GM19239 (cell line): ENCODE measurements around the gene EVPL.
A peak's percentile ranks its signal among the peaks of the same experiment; 100 is the strongest.
"Not testable (repeated sequence)": the region's sequence is repeated elsewhere in the genome, so short reads cannot be mapped to it uniquely, and the experiment has no call there.

Source experiments
- DNase-seq: peaks from one replicate; pipeline ENCODE4 v3.0.0; 2011; ENCODE audit warnings: low spot score; ENCODE audit not compliant: insufficient read length
- FAIRE-seq: peaks from 2 replicates; lab custom pipeline; 2011; peaks lifted over from hg19 to GRCh38; lab: Jason Lieb, UNC

The EVPL gene

DNA sequence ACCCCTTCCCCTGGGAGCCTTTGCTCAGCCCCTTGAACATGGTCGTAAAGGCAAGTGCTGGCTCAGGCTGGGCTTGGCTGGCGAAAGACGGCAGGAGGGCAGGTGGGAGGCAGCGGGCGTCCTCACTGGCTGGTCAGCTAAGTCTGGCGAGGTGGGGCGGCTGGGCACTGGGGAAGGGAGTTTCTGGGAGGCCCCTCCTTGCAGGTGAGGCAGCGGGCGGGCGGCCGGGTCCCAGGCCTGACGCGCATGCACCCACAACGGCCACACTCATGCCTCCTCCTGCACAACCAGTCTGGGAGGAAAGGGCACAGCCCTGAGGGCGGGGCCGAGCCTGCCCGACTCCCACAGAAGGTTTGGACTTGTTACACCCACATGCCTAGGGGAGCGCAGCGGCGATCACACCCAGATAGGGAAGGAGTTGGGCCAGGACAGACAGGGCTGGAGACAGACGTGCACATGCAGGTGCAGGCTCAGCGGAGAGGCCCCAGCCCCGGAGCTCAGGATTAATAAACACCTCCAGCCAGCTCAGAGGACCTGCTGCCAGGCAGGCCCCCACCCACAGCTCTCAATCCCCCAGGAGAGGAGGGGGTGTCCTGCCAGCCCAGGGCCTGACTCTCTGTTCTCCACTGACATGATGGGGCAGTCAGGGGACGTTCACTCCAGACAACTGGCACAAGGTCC, at the start of gene EVPL:
EVPL (minus strand) TSS at position 148 of the 681 bp plus-strand sequence; CDS start at position 40, 108 bp downstream.
- DNase-seq, result no peak
- FAIRE-seq, result no peak

- no peak for DNase-seq
- FAIRE-seq, result no peak
Observed at GRCh38 chr17:76076146-76076764, 49.1 kb upstream of the EVPL start.

- no peak for DNase-seq
- FAIRE-seq, result no peak
Observed at GRCh38 chr17:76075364-76076145, 48.4 kb upstream of the EVPL start.

- no peak for DNase-seq
- no peak for FAIRE-seq
Observed at GRCh38 chr17:76074390-76075363, 47.6 kb upstream of the EVPL start, which contains the start of gene GALR2. Gene GALR2, plus strand, starts transcription at chr17:76074781. Its CDS starts 103 bp downstream, at chr17:76074884.

GRCh38 chr17:76072148-76072858, 45.2 kb upstream of the EVPL start, which contains the start of gene SRP68:
Gene SRP68, minus strand, starts transcription at chr17:76072517. Its CDS starts 26 bp downstream, at chr17:76072491.
- FAIRE-seq (peak; percentile 92), DNase-seq (peak; percentile 93)

DNA sequence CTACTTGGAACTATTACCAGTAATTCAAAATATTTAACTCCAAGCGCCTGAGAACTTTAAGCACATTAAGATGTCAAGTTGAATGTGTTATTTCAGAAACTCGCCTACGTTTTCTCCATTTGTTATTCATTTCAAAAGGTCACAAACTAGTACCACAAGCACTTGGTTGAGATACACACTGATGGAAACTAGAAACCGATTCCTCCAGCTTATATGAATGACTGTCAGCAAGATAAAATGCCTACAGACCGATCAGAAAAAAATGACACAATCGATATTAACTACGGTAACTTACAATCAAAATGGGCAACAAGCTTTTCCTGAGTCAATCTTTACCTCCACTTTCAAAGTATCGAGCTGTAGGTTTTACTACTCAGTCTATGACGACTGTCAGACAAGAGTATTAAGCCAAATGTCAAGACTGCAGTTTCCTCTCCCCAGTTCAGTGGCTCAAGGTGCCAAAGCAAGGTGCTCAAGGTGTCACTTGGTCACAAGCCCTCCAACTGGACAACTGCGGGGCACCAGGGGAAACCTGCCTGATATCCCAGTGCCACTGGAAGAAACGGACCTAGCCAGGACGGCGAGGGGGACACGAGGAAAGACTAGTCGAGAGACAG, 44.5 kb upstream of the EVPL start:
- FAIRE-seq (peak; percentile 66), DNase-seq (no peak)

DNA sequence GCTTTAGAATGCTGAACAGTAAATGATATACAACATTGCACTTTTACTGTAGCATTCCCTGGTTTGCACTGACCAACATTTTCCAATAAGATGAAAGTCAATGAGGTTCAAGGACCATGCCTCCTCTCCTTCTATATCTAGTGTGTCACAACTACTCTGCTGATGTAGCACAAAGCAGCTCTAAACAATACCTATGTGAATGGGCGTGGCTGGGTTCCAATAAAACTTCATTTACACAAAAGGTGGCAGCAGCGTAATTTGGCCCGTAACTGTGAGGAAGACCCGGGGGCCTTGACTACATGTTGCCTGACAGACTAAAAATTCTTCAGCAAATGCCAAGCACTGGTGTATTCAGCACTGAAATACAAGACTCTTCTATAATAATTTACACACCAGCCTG, 38.7 kb upstream of the EVPL start:
- no peak for FAIRE-seq
- no peak for DNase-seq

GRCh38 chr17:76063875-76064546, 36.9 kb upstream of the EVPL start:
- no peak for FAIRE-seq
- DNase-seq, result no peak

- DNase-seq, FAIRE-seq: not testable (repeated sequence)
Observed at GRCh38 chr17:76058264-76058663, 31.2 kb upstream of the EVPL start.

DNA sequence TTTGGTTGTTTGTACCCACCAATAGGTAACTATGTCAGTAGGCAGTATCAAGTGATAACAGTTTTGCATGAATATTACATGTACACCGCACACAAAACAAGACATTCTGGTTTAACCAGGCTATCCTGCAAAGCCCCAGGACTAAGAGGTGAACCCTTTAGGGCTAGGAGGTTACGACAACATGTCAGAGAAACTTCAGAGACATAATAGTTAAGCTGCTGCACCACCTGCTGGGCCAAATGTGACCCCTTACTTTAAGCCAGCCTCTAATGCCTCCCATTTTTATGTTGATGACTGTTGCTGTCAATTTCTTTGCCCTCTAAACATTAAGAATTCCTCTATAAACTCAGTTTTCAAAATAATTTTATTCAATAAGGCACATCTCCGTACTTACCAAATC, 29.8 kb upstream of the EVPL start:
- DNase-seq (no peak), FAIRE-seq (no peak)

GRCh38 chr17:76054112-76054476, 27.0 kb upstream of the EVPL start:
- no peak for FAIRE-seq
- no peak for DNase-seq

- DNase-seq, result no peak
- FAIRE-seq, result no peak
Observed at GRCh38 chr17:76053246-76054111, 26.4 kb upstream of the EVPL start.

- FAIRE-seq (no peak), DNase-seq (no peak)
Observed at GRCh38 chr17:76051561-76051960, 24.5 kb upstream of the EVPL start.

GRCh38 chr17:76050538-76051467, 23.7 kb upstream of the EVPL start:
- DNase-seq (no peak), FAIRE-seq (no peak)

DNA sequence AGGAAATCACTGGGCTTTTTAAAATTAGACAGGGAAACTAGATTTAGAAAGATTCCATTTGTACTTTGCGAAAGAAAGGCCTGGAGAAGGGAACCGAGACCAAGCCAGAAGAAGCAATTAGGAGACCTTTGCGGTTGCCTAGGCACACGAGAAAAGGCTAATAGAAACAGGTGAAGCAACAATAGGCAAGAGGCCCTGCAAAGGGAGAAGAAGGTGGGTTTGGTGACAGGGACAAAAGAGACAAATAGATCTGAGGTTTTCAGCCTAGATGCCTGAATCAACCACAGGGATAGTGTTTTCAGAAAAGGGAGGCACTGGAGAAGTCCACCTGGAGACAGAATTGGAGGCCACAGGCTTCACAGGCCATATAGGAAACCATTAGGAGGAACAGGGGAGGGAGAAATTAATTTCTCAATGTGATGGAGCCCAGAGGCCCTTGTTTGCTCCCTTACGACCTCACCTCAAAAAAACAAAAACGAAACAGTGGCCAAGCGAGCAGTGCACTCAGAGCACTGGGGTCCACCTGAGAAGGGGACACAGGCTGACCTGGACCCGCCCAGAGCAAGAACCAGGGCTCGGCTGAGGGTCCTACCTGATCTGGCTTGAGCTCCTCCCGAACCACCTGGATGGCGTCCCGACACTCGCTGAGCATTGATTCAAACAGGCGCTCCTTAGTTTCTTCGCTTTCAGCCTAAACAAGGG, 22.9 kb upstream of the EVPL start:
- DNase-seq (no peak), FAIRE-seq (no peak)

DNA sequence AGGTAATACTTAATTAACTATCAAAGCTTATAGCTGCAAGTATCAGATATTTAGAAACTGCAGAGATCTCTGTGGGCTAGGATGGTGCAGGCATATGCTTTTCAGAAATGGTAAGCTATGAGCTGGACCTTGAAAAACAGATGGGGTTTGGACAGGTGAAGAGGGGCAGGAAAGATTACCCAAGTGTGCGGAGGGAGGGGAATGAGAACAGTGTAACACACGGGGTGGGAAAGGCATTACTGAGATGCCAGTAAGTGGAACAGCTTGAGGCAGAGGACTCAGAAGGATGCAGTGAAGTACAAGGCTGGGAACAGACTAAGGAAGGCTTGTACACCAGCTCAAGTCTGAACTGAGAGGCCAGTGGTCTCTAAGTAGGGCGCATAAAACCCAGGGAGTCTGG, 22.1 kb upstream of the EVPL start:
- DNase-seq, result no peak
- no peak for FAIRE-seq
